A549 (cell line): ENCODE measurements around the gene ACKR2. TPM values are rescaled to one million over a fixed set of nuclear protein-coding genes. Genes with fewer than 3 reads are reported as not detected.

Source experiments
- ATAC-seq, 2 experiments: fragments of 200-7000 bp in 1 of 2; fragments of >200 bp in 1 of 2; cut with Nextera tagmentation in 1 of 2; cut with Tn5 transposase in 1 of 2; 3 replicates each; pipeline versions ENCODE4 v1.8.0 to v1.9.1; 2018 to 2020; ENCODE audit warnings: mild to moderate bottlenecking in 1 of 2, moderate library complexity in 1 of 2
- CTCF ChIA-PET: fragments of 300-600 bp; sonication (Branson Sonifier 250); formaldehyde crosslinking; extraction: SDS; loops from one replicate; lab custom pipeline; 2021; ENCODE audit warnings: antibody characterized with exemption, inconsistent platforms; lab: Yijun Ruan, JAX
- POLR2A ChIA-PET: fragments of 350-600 bp; formaldehyde crosslinking; extraction: SDS; loops from one replicate; lab custom pipeline; 2021; ENCODE audit warnings: antibody characterized with exemption, inconsistent platforms; lab: Yijun Ruan, JAX
- DNase-seq, 2 experiments: peaks; one replicate each; pipeline versions ENCODE4 v3.0.0 to v3.0.0-alpha.2; 2011 to 2016; ENCODE audit warnings: low read depth in 1 of 2, low spot score in 1 of 2
- FAIRE-seq: peaks from 2 replicates; lab custom pipeline; 2011; peaks lifted over from hg19 to GRCh38; lab: Jason Lieb, UNC
- H3K27ac ChIP-seq, 2 experiments: fragments of >200 bp; sonication (Bioruptor Twin); formaldehyde crosslinking; 3 replicates each; pipeline ENCODE4 v1.5.1; 2016 to 2017
- H3K4me1 ChIP-seq: fragments of >200 bp; sonication (Bioruptor Twin); formaldehyde crosslinking; 3 replicates; pipeline ENCODE4 v1.6.1; 2016
- H3K4me2 ChIP-seq: fragments of >200 bp; sonication (Bioruptor Twin); formaldehyde crosslinking; 3 replicates; pipeline ENCODE4 v1.6.1; 2016
- H3K4me3 ChIP-seq: fragments of >200 bp; sonication (Bioruptor Twin); formaldehyde crosslinking; 3 replicates; pipeline ENCODE4 v1.5.1; 2016
- H3K9me3 ChIP-seq: fragments of >200 bp; sonication (Bioruptor Twin); formaldehyde crosslinking; 3 replicates; pipeline ENCODE4 v1.6.1; 2016
- ATOH8 ChIP-seq: fragments of 250-450 bp; sonication (Bioruptor Pico); IDR thresholded peaks from 2 replicates; pipeline ENCODE4 v1.5.0; 2020; ENCODE audit warnings: low read depth, mild to moderate bottlenecking, moderate library complexity
- CBX8 ChIP-seq: fragments of 200-600 bp; sonication (generic); IDR thresholded peaks from 2 replicates; pipeline ENCODE4 v1.6.1; 2016
- CEBPB ChIP-seq, 2 experiments: fragments of >200 bp in 1 of 2; sonication (Bioruptor Twin) in 1 of 2; formaldehyde crosslinking in 1 of 2; IDR thresholded peaks; 2 replicates each; pipeline ENCODE4 v1.6.1; 2012 to 2016
- E2F6 ChIP-seq: IDR thresholded peaks from 2 replicates; pipeline ENCODE4 v1.6.1; 2012; ENCODE audit warnings: low read depth, borderline replicate concordance
- EHMT2 ChIP-seq: fragments of 200-600 bp; sonication (generic); IDR thresholded peaks from 2 replicates; pipeline ENCODE4 v1.6.1; 2016; ENCODE audit warnings: antibody characterized with exemption, low read depth, mild to moderate bottlenecking, moderate library complexity
- ELK1 ChIP-seq: fragments of 150-350 bp; IDR thresholded peaks from 2 replicates; pipeline ENCODE4 v1.6.1; 2014; ENCODE audit warnings: low read depth, mild to moderate bottlenecking, low read length
- ESRRA ChIP-seq: fragments of 150-350 bp; IDR thresholded peaks from 2 replicates; pipeline ENCODE4 v1.6.1; 2014; ENCODE audit warnings: mild to moderate bottlenecking, low read length, borderline replicate concordance
- HOXB5 ChIP-seq: fragments of 250-450 bp; sonication (Bioruptor Pico); IDR thresholded peaks from 2 replicates; pipeline ENCODE4 v1.5.0; 2020; ENCODE audit warnings: mild to moderate bottlenecking, moderate library complexity
- JUN ChIP-seq, 2 experiments: fragments of >200 bp; sonication (Bioruptor Twin); formaldehyde crosslinking; IDR thresholded peaks; 2 replicates in 1 of 2; 3 replicates in 1 of 2; pipeline ENCODE4 v1.6.1; 2016 to 2017
- KDM1A ChIP-seq: fragments of 200-600 bp; sonication (generic); IDR thresholded peaks from 2 replicates; pipeline ENCODE4 v1.6.1; 2016; ENCODE audit warnings: low read depth, mild to moderate bottlenecking
- KDM5A ChIP-seq: fragments of 200-600 bp; sonication (generic); IDR thresholded peaks from 2 replicates; pipeline ENCODE4 v1.6.1; 2016; ENCODE audit warnings: antibody characterized with exemption, mild to moderate bottlenecking
- MAZ ChIP-seq: fragments of 150-350 bp; IDR thresholded peaks from 2 replicates; pipeline ENCODE4 v1.6.1; 2014; ENCODE audit warnings: antibody characterized with exemption, low read depth, low read length, borderline replicate concordance
- NFE2L2 ChIP-seq: fragments of 150-350 bp; conservative IDR thresholded peaks from 2 replicates; pipeline ENCODE4 v1.6.1; 2014; ENCODE audit warnings: low read length
- NR3C1 ChIP-seq: fragments of >200 bp; sonication (Bioruptor Twin); formaldehyde crosslinking; IDR thresholded peaks from 3 replicates; pipeline ENCODE4 v1.6.1; 2017
- POLR2A ChIP-seq: IDR thresholded peaks from 2 replicates; pipeline ENCODE4 v1.6.1; 2012; ENCODE audit warnings: mild to moderate bottlenecking, low read length
- RAD21 ChIP-seq, 2 experiments: fragments of >200 bp in 1 of 2; sonication (Bioruptor Twin) in 1 of 2; formaldehyde crosslinking in 1 of 2; IDR thresholded peaks in 1 of 2; conservative IDR thresholded peaks in 1 of 2; 2 replicates in 1 of 2; 3 replicates in 1 of 2; pipeline ENCODE4 v1.6.1; 2012 to 2018; ENCODE audit warnings: inconsistent platforms in 1 of 2
- RCOR1 ChIP-seq: fragments of 150-350 bp; IDR thresholded peaks from 2 replicates; pipeline ENCODE4 v1.6.1; 2014; ENCODE audit warnings: antibody characterized with exemption, low read length, low read depth
- REST ChIP-seq: fragments of 200-600 bp; sonication (generic); IDR thresholded peaks from 2 replicates; pipeline ENCODE4 v1.6.1; 2016; ENCODE audit warnings: antibody characterized with exemption, mild to moderate bottlenecking, moderate library complexity
- RNF2 ChIP-seq: fragments of 200-600 bp; sonication (generic); IDR thresholded peaks from 2 replicates; pipeline ENCODE4 v1.6.1; 2016; ENCODE audit warnings: low read depth, mild to moderate bottlenecking, antibody characterized with exemption, moderate library complexity, borderline replicate concordance
- SMC3 ChIP-seq: fragments of >200 bp; sonication (Bioruptor Twin); formaldehyde crosslinking; IDR thresholded peaks from 3 replicates; pipeline ENCODE4 v1.6.1; 2018; ENCODE audit warnings: inconsistent platforms
- ZC3H11A ChIP-seq: fragments of 450-650 bp; IDR thresholded peaks from 2 replicates; pipeline ENCODE4 v1.6.1; 2014; ENCODE audit warnings: antibody characterized with exemption, mild to moderate bottlenecking
- ZSCAN20 ChIP-seq: fragments of 250-450 bp; sonication (Bioruptor Pico); IDR thresholded peaks from 2 replicates; pipeline ENCODE4 v1.8.0; 2022; ENCODE audit warnings: mild to moderate bottlenecking, moderate library complexity
- WGBS: methylation state at CpG from one replicate; pipeline ENCODE4 v1.1.6; 2017; ENCODE audit errors: missing lambda C conversion rate; 5-methylcytosine and 5-hydroxymethylcytosine counted together
- polyA plus RNA-seq, 4 experiments: library from polyadenylated mRNA; depleted of rRNA in 3 of 4; stranded (reverse); fragments of >200 nt; fragmentation: RNase III in 1 of 4; extraction: RNeasy Plus Mini Kit Qiagen cat#74134 plus additional on column Dnase treatment in 1 of 4; gene quantifications; 2 replicates in 3 of 4; 3 replicates in 1 of 4; pipeline ENCODE4 v1.2.3, GENCODE V29; 2011 to 2017

The ACKR2 gene
- polyA plus RNA-seq, 2 of the 4 experiments (the other 2 are of a cell fraction) = 0.06 TPM; not detected in 1

- no peak for ATAC-seq
- ChIA-PET POLR2A (no interaction called here), CTCF (interaction anchor here (0.7 kb wide), 1 partner anchor 20 kb away, joined by 3 read pairs; no protein-coding TSS in a partner anchor)
- TF ChIP-seq MAZ (no peak), EHMT2 (no peak), CEBPB (IDR thresholded peaks at IDR 0.05) (no peak), ELK1 (no peak), ZC3H11A (no peak), KDM1A (no peak), RAD21 (conservative IDR thresholded peaks at IDR 0.05 in 1 of 2, IDR thresholded peaks at IDR 0.05 in 1 of 2) (no peak)
- Histone ChIP-seq H3K4me2 (no peak overlapping the region), H3K4me1 (peaks cover 6% of the 10 kb centered on the region; the same call in 2 of the 3 replicates), H3K27ac (no peak overlapping the region), H3K4me3 (no peak overlapping the region), H3K9me3 (no peaks in the 10 kb centered on the region)
- FAIRE-seq = no peak
- DNase-seq = no peak
- 74% methylated on average over 3 of the region's 3 CpGs for WGBS
Observed at GRCh38 chr3:42764561-42765295, 44.5 kb upstream of the ACKR2 start.

GRCh38 chr3:42769477-42770131, 39.6 kb upstream of the ACKR2 start:
- 74% methylated on average over 8 of the region's 28 CpGs for WGBS
- no peak overlapping the region for H3K27ac ChIP-seq
- H3K4me3 ChIP-seq = no peak overlapping the region
- FAIRE-seq (no peak), DNase-seq (no peak), ATAC-seq (no peak)
- no peak overlapping the region for H3K4me2 ChIP-seq
- TF ChIP-seq ZSCAN20 (CRISPR knock-in tag) (no peak), KDM5A (no peak), JUN (IDR thresholded peaks at IDR 0.05) (no peak), RNF2 (no peak)
- ChIA-PET POLR2A (no interaction called here), CTCF (no interaction called here)
- no peaks in the 10 kb centered on the region for H3K4me1 ChIP-seq
- no peaks in the 10 kb centered on the region for H3K9me3 ChIP-seq

GRCh38 chr3:42771271-42771670, 38.0 kb upstream of the ACKR2 start:
- Histone ChIP-seq H3K9me3 (no peaks in the 10 kb centered on the region), H3K27ac (no peak overlapping the region), H3K4me3 (no peak overlapping the region), H3K4me2 (no peak overlapping the region), H3K4me1 (no peaks in the 10 kb centered on the region)
- ATAC-seq = no peak
- no peak for DNase-seq
- ChIA-PET POLR2A (no interaction called here), CTCF (interaction anchor here (0.7 kb wide), 1 partner anchor 9 kb away, joined by 3 read pairs; no protein-coding TSS in a partner anchor)
- TF ChIP-seq RCOR1 (no peak), RNF2 (no peak), HOXB5 (no peak), POLR2A (no peak), NR3C1 (no peak), SMC3 (no peak), CBX8 (no peak), E2F6 (no peak), RAD21 (conservative IDR thresholded peaks at IDR 0.05 in 1 of 2, IDR thresholded peaks at IDR 0.05 in 1 of 2) (no peak), REST (no peak), ATOH8 (CRISPR knock-in tag) (no peak), KDM5A (no peak), ESRRA (no peak), NFE2L2 (no peak)
- no peak for FAIRE-seq
- WGBS = 29% methylated on average over 1 of the region's 1 CpG
